Left cardiac atrium (tissue), 4 donors: ENCODE results near the gene PPP6C. TPM values are rescaled to one million over a fixed set of nuclear protein-coding genes. Genes with fewer than 3 reads are reported as not detected.
A peak's percentile ranks its signal among the peaks of the same experiment; 100 is the strongest.
"Not testable (repeated sequence)": the region's sequence is repeated elsewhere in the genome, so short reads cannot be mapped to it uniquely, and the experiment has no call there.

Experiments used
- ATAC-seq, 2 donors: fragments of 200-7000 bp; cut with Tn5 transposase; one replicate each; pipeline ENCODE4 v1.9.1; 2020; ENCODE audit warnings: mild to moderate bottlenecking in 2 of 2, moderate library complexity in 2 of 2
- DNase-seq: peaks from one replicate; pipeline ENCODE4 v3.0.0-alpha.2; 2020
- intact Hi-C, 2 donors: fragments of 100-400 bp; cut with DNase I; formaldehyde crosslinking; loops; one replicate each; pipeline versions ENCODE4 v1.14.1 to v1.15.1; 2022 to 2023
- long read RNA-seq: library from polyadenylated mRNA; unstranded; transcript quantifications from one replicate; pipeline ENCODE4 v2.0.0, GENCODE V29; 2021
- total RNA-seq, 2 donors: library from RNA; stranded (reverse); fragmentation: NEBNext Ultra II Directional; extraction: Animal tissue kit (Norgen Biotek cat#: 25700); gene quantifications; one replicate each; pipeline ENCODE4 v1.2.1, GENCODE V29; 2021
- donor health status: DM: no; HTN: yes; CAD: no.
- donor health status: DM: no; HTN: yes; CAD: no; lungs with severe emphysema.
- donor health status: DM: yes; HTN: yes; CAD: no.
- donor health status: Dilated cardiomyopathy.

PPP6C gene
- total RNA-seq = 10 to 100 TPM; 34.0 to 38.9 TPM
- long read RNA-seq, full-length matches to known transcripts = 27 of 31 reads
- long read RNA-seq, partial matches to known transcripts = 0 of 31 reads
- long read RNA-seq, other reads (novel, unspliced or antisense) = 4 of 31 reads

DNA sequence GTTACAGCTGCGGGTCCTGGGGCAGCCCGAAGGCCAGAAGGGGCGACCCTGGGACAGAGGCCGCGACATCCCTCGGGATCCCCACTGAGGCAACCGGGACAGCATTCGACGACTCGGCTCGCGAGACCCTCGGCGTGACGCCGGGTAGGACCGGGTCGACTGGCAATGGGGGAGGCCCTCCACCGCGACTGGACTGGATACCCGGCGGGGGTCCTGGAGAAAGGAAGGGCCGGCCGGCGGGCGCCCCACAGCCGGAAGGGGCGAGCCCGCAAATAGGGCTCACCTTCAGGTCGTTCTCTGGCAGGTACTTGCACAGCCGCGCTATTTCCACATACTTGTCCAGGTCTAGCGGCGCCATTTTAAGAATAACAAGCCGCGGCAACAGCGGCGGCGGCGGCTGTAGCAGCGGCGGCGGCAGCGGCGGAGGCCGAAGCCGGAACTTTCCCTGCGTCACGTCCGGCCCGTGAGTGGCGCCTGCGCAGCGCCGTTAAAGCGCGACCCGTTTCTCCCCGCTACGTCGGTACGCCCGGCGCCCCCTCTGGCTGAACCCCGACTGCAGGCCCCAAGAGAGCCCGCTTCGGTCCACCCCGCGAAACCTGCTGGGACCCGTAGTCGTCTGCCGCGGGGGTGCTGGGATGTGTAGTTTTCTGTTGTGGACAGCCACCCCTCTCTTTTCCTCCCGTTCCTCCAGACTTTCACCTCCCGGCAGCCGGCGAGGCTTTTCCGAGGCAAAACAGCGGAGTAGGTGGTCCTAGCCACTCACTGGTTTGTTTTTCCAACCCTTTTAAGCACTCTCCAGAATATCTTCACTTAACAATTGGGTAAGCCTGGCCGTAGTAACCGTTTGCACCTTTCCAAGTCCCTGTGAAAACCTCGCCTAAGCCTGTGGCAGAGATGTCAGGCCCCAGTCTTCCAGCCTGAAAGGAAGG lies at the start of gene PPP6C:
Gene PPP6C, minus strand, starts transcription at position 443 of the 929 bp plus-strand sequence. Its CDS starts 85 bp downstream, at position 358.
- peak; percentile 99 for ATAC-seq
- intact Hi-C loops = no loop called here
- peak; percentile 99 for DNase-seq

DNA sequence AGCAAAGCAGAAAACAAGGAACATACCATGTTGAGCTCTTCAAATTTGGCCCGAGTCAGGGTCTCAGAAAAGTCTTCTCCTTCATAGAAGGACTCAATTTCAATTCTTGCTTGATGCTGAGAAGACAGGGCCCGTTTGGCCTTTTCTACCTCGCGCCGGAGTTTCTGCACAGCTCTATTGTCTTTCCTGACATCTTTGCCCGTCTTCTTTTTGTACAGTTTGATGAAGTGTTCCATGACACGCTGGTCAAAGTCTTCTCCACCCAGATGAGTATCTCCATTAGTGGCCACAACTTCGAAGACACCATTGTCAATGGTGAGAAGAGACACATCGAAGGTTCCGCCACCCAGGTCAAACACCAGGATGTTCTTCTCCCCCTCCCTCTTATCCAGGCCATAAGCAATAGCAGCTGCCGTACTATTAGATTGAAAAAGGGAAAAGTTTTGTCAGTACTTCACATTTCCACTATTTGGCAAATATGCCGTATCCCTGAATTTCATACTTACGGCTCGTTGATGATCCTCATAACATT lies 49.4 kb upstream of the PPP6C start:
- DNase-seq (no peak), ATAC-seq (no peak)
- intact Hi-C loops = loop anchor here in 1 of 2 donors (10.0 kb wide), 1 partner anchor 56 kb away; no protein-coding TSS in a partner anchor

DNA sequence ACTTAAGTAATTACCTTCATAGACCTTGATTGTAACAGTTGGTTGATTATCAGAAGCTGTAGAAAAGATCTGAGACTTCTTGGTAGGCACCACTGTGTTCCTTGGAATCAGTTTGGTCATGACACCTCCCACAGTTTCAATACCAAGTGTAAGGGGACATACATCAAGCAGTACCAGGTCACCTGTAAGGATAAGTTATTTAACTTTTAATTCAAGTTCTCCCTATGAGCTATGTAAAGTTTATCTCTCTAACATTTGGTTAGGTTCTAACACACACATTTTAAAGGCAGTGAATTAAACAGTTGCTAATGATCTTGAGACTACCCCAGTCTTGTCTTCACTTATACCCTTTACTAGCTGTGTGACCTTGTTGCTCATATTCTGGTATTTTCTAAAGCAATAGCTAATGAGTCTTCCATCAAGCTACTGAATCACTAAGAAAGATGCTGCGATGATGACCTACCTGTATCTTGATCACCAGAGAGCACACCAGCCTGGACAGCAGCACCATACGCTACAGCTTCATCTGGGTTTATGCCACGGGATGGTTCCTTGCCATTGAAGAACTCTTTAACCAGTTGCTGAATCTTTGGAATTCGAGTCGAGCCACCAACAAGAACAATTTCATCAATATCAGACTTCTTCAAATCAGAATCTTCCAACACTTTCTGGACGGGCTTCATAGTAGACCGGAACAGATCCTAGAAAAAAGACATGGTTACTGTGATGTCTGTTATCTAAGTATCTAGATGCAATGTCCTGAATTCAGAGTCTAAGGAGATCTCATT lies 48.7 kb upstream of the PPP6C start:
- ATAC-seq (no peak), DNase-seq (no peak)
- intact Hi-C loops = loop anchor here in 1 of 2 donors (10.0 kb wide), 1 partner anchor 56 kb away; no protein-coding TSS in a partner anchor

DNA sequence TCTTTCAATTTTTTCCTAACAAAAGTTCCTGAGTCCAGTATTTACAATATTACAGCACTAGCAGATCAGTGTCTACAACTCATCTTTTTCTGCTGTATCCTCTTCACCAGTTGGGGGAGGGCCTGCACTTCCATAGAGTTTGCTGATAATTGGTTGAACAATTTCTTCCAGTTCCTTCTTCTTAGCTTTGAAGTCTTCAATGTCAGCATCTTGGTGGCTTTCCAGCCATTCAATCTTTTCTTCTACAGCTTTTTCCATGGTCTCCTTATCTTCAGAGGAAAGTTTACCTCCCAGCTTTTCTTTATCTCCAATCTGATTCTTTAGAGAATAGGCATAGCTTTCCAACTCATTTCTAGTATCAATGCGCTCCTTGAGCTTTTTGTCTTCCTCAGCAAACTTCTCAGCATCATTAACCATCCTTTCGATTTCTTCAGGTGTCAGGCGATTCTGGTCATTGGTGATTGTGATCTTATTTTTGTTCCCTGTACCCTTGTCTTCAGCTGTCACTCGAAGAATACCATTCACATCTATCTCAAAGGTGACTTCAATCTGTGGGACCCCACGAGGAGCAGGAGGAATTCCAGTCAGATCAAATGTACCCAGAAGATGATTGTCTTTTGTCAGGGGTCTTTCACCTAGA lies 47.0 kb upstream of the PPP6C start:
- ATAC-seq, DNase-seq: not testable (repeated sequence)
- intact Hi-C loops = loop anchor here in 1 of 2 donors (10.0 kb wide), 1 partner anchor 58 kb away; no protein-coding TSS in a partner anchor

DNA sequence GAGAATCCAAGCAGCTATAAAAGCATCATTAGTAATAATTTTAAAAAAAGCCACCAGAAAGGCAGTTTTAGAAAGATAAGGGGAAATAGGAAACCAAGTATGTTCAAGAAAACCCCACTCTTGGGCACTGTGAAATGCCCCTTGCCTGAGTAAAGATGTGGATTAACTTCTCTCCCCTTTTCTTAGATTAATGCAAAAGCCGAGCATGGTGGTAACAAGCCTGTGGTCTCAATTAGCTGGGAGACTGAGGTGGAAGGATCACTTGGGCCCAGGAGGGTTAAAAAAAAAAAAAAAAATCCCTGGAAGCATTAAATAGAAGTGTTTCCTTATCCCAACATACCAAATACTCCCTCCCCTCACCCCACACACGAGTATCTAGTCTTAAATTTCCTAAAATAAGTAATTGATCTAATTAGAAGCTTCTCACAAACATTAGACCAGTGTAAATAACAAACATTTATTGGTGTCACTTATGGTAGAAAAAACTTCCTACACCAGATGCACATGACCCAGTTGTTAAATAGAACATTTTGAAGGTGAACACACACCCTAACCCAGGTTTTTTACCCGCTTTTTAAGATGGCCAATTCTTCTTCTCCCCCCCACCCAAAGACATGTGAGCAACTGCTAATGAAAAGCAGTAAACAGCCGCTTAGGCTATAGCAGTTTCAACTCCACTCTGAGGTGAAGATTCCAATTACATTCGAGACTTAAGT lies 46.4 kb upstream of the PPP6C start:
- ATAC-seq (no peak), DNase-seq (no peak)
- intact Hi-C loops = loop anchor here in 1 of 2 donors (10.0 kb wide), 1 partner anchor 59 kb away; no protein-coding TSS in a partner anchor

DNA sequence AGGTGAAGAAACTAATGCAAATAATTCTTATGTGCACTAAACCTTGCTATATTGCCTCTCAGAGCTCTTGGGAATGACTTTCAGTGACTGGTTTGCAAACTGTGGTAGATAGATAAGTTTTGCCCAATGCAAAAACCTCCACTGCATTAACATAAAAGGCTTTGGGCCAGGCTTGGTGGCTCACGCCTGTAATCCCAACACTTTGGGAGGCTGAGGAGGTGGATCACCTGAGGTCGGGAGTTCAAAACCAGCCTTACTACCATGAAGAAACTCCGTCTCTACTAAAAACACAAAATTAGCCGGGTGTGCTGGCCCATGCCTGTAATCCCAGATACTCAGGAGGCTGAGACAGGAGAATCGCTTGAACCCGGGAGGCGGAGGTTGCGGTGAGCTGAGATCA lies 44.5 kb upstream of the PPP6C start:
- DNase-seq, ATAC-seq: not testable (repeated sequence)
- intact Hi-C loops = loop anchor here in 1 of 2 donors (10.0 kb wide), 1 partner anchor 61 kb away; no protein-coding TSS in a partner anchor

DNA sequence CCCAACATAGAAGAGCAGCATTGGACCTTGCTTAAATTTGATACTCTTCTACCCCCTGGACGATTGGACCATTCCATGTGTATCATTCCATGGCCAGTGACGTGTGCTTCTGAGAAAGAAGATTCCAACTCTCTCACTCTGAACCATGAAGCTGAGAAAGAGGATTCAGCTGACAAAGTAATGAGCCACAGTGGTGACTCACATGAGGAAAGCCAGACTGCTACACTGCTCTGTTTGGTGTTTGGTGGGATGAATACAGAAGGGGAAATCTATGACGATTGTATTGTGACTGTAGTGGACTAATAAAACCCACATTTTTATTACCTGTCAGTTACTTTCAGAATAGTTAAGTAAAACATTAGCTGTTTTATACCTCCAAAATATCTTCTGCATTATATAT lies 44.1 kb upstream of the PPP6C start:
- intact Hi-C loops = loop anchor here in 1 of 2 donors (10.0 kb wide), 1 partner anchor 61 kb away; no protein-coding TSS in a partner anchor
- no peak for DNase-seq
- ATAC-seq = peak in 1 of 2 donors; percentile 73

DNA sequence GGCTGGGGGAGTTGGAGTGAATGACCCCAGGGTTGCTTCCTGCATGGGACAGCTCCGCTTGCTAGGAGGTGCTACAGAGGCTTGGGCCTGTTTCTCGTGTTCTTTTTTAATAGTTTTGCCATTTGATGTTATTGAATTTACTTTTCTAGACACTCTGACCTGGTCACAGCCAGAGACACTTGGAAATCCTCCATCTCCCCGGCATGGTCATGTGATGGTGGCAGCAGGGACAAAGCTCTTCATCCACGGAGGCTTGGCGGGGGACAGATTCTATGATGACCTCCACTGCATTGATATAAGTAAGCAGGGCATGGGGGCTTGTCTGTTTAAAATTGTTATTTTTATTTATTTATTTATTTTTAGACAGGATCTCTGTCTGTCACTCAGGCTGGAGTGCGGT lies 38.2 kb upstream of the PPP6C start:
- no peak for DNase-seq
- intact Hi-C loops = no loop called here
- ATAC-seq = no peak

- ATAC-seq, intact Hi-C loops, DNase-seq: not testable (repeated sequence)
Measured at GRCh38 chr9:125224858-125225257, 35.3 kb upstream of the PPP6C start.

DNA sequence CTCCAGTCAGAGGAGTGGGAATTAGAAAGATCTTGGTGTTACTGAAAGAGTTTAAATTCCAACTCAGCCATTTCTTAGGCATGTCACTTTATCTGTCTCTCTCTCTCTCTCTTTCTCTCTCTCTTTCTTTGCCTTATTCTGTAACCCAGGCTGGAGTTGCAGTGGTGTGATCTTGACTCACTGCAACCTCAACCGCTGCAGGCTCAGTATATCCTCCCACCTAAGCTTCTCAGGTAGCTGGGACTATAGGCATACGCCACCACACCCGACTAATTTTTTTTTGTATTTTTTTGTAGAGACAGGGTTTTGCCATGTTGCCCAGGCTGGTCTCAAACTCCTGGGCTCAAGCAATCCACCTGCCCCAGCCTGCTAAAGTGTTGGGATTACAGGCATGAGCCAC lies 29.0 kb upstream of the PPP6C start:
- ATAC-seq (no peak), DNase-seq (no peak)
- intact Hi-C loops = no loop called here

DNA sequence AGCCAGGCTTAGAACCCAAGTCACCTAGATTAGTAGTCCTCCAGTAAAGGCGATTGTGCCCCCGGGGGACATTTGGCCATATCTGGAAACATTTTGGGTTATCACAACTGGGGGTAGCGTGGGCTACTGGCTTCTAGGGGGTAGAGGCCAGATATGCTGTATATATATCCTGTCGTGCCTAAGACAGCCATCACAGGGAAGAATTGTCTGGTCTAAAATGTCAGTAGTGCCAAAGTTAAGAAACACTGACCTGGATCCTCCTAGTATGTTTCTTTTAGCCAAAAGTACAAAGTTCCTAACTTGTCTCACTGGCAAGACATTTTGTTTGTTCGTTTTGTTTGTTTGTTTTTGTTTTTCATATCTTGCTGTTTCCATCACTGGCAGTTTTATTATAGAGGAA lies 24.6 kb upstream of the PPP6C start:
- intact Hi-C loops = no loop called here
- ATAC-seq (no peak), DNase-seq (no peak)

DNA sequence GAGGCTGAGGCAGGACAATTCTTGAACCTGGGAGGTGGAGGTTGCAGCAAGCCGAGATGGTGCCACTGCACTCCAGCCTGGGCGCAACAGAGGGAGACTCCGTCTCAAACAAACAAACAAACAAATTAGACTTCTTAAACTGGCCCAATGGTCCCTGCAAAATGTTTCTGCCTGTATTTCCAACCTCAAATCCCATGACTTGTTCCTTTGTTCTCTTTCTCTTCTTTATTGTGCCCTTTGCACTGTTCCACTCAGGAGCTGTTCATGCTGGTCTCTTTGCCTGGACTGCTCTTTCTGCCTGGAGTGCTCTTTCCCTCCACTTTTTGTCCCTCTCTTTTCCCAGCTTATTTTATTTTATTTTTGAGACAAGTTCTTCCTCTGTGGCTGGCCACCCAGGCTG lies 14.9 kb upstream of the PPP6C start:
- no peak for DNase-seq
- intact Hi-C loops = no loop called here

DNA sequence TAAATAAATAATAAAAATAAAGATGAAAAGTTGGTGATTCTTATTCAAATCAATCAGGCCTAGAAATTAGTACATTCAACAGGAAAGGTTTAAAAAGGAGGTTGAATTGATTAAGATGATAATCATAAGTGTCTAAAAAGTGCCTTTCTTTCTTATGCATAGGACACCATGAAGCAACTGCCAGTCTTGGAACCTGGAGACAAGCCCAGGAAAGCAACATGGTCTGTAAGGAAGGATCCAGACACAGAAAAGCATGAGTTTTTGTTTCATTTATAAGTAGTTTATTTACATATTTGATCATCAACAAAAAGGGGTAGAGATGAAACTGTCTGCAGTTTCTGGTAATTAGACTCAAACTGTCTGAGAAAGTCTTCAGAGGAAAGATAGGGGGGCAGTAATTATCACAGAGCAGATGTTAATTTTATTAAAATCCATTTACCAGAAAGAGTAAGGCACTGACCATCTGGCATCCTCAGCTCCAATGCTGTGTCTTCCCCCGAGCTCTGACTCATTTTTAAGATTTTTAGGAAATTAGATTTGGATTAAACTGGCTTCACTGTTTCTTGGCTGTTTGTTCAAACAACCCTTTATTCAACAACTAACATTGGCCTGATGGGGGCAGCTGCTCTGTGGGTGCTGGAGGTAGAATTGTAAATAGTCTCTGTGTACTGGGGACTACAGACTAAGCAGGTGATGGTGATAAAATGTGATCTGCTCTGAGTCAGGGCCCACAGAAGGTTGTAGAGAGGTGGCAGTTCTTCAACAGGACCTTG lies 13.4 kb upstream of the PPP6C start:
- intact Hi-C loops = no loop called here
- no peak for DNase-seq
- ATAC-seq = no peak

More for the DNA sequence above, 14.9 kb upstream of the PPP6C start:
- no peak for ATAC-seq

- intact Hi-C loops = no loop called here
- peak; percentile 100 for ATAC-seq
- peak; percentile 94 for DNase-seq
Measured at GRCh38 chr9:125200216-125201047, 10.8 kb upstream of the PPP6C start, which contains the start of gene RABEPK. TSS of gene RABEPK (plus strand) at chr9:125200542. CDS start at chr9:125203014, 2,472 bp downstream.

GRCh38 chr9:125195591-125195990 lies 6.0 kb upstream of the PPP6C start:
- ATAC-seq, intact Hi-C loops, DNase-seq: not testable (repeated sequence)

DNA sequence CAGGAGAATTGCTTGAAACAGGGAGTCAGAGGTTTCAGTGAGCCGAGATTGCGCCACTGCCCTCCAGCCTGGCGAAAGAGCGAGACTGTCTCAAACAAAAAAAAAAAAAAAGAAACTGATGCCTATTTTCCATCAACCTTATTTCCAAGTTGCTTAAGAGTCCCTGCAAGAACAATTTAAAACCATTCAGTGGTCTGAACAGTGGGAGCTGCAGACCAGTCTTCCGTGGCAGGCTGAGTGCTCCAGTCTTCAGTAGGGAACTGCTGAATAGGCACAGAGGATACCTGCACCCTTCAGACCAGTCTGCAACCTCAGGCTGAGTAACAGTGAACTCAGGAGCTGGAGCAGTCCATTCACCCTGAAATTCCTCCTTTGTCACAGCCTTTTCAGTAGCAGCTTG lies 4.9 kb upstream of the PPP6C start:
- intact Hi-C loops, DNase-seq, ATAC-seq: not testable (repeated sequence)
